ENCODE measurements around the gene C3orf38.
"Not testable (repeated sequence)": the region's sequence is repeated elsewhere in the genome, so short reads cannot be mapped to it uniquely, and the experiment has no call there.

The C3orf38 gene

GRCh38 chr3:88166419-88166971 lies 16.7 kb downstream of the C3orf38 start:
- no peak for DNase-seq

GRCh38 chr3:88167173-88167572 lies 17.4 kb downstream of the C3orf38 start:
- no peak for DNase-seq

- no peak for DNase-seq
Measured at GRCh38 chr3:88167704-88168103, 17.9 kb downstream of the C3orf38 start.

GRCh38 chr3:88168171-88168570 lies 18.4 kb downstream of the C3orf38 start:
- no peak for DNase-seq

GRCh38 chr3:88180398-88180999 lies 30.7 kb downstream of the C3orf38 start:
- DNase-seq = no peak

GRCh38 chr3:88182165-88182918 lies 32.6 kb downstream of the C3orf38 start:
- DNase-seq = not testable (repeated sequence)

GRCh38 chr3:88188436-88188835 lies 38.7 kb downstream of the C3orf38 start:
- DNase-seq = no peak

- DNase-seq = no peak
Measured at GRCh38 chr3:88189361-88189810, 39.6 kb downstream of the C3orf38 start.

GRCh38 chr3:88191872-88192409 lies 42.2 kb downstream of the C3orf38 start:
- no peak for DNase-seq

GRCh38 chr3:88192631-88193030 lies 42.9 kb downstream of the C3orf38 start:
- no peak for DNase-seq

GRCh38 chr3:88195951-88196434 lies 46.2 kb downstream of the C3orf38 start:
- no peak for DNase-seq

- DNase-seq = no peak
Measured at GRCh38 chr3:88198121-88198520, 48.4 kb downstream of the C3orf38 start.

GRCh38 chr3:88203642-88204055 lies 53.9 kb downstream of the C3orf38 start:
- peak; percentile 47 for DNase-seq
